Measurements from ENCODE around the gene SEMA4A. TPM values are rescaled to one million over a fixed set of nuclear protein-coding genes. Genes with fewer than 3 reads are reported as not detected.

The SEMA4A gene
- total RNA-seq, 4 donors from 2014 or later, result 1.7 to 4.1 (median 2.6) TPM

DNA sequence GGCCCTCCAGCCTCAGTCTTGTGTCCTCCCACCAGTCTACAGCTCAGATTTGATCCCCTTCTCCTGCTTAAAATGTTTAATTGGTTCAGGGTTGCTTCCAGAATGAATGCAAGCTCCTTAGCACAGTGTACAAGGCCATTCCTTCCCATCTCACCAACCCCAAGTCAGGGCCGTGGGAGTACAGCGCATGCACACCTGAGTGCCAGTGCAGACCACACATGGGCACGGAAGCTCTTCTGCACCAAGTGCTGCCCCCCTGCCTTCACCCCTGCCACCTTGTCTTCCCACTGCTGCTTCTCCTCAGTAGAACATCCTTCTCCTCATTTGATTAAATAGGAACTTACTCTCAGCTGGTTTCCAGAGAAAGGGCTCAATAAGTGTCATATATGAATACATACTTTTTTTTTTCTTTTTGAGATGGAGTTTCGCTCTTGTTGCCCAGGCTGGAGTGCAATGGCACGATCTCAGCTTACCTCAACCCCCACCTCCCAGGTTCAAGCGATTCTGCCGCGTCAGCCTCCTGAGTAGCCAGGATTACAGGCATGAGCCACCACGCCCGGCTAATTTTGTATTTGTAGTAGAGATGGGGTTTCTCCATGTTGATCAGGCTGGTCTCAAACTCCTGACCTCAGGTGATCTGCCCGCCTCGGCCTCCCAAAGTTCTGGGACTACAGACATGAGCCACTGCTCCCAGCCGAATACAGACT lies 68.8 kb downstream of the SEMA4A start:
- Histone ChIP-seq H3K4me1 (peaks cover 12 to 25% (median 21%) of the 10 kb centered on the region in 4 donors), H3K9me3 (no peaks in the 10 kb centered on the region), H3K4me3 (no peak overlapping the region), H3K27ac (replicated peaks in 1 of 4) (no peak overlapping the region), H3K27me3 (no peaks in the 10 kb centered on the region), H3K36me3 (peaks cover 9 to 71% (median 54%) of the 10 kb centered on the region in 4 donors)
- intact Hi-C loops (cut with DNase I), result no loop called here
- DNase-seq (ENCODE audit: extremely low spot score), result no peak
- TF ChIP-seq POLR2AphosphoS5 (IDR thresholded peaks at IDR 0.05) (no peak), POLR2A (IDR thresholded peaks at IDR 0.05; ENCODE audit: low read depth) (no peak)
- TF ChIP-seq, protein P1, sequence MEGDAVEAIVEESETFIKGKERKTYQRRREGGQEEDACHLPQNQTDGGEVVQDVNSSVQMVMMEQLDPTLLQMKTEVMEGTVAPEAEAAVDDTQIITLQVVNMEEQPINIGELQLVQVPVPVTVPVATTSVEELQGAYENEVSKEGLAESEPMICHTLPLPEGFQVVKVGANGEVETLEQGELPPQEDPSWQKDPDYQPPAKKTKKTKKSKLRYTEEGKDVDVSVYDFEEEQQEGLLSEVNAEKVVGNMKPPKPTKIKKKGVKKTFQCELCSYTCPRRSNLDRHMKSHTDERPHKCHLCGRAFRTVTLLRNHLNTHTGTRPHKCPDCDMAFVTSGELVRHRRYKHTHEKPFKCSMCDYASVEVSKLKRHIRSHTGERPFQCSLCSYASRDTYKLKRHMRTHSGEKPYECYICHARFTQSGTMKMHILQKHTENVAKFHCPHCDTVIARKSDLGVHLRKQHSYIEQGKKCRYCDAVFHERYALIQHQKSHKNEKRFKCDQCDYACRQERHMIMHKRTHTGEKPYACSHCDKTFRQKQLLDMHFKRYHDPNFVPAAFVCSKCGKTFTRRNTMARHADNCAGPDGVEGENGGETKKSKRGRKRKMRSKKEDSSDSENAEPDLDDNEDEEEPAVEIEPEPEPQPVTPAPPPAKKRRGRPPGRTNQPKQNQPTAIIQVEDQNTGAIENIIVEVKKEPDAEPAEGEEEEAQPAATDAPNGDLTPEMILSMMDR (IDR thresholded peaks at IDR 0.05), result no peak
- WGBS, result 91% methylated on average over 13 of the region's 13 CpGs

DNA sequence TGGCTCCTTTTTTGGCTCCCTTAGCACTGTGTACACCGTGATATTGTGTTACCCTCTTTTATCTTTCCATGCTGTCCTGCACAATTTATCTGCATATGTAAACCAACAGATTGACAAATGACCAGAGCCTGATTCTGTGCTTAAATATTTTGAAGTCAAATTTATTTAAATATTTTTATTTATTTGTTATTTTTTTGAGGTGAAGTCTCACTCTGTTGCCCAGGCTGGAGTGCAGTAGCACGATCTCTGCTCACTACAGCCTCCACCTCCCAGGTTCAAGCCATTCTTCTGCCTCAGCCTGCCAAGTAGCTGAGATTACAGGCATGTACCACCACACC lies 72.3 kb downstream of the SEMA4A start:
- Histone ChIP-seq H3K4me1 (peaks cover 7 to 27% (median 23%) of the 10 kb centered on the region in 4 donors), H3K9me3 (no peaks in the 10 kb centered on the region), H3K4me3 (no peak overlapping the region), H3K27me3 (no peaks in the 10 kb centered on the region), H3K36me3 (peaks cover 12 to 76% (median 56%) of the 10 kb centered on the region in 4 donors), H3K27ac (replicated peaks in 1 of 4) (no peak overlapping the region)
- no peak for DNase-seq (ENCODE audit: extremely low spot score)
- intact Hi-C loops (cut with DNase I), result loop anchor here (1.0 to 2.0 kb wide), 2 partner anchors 79 to 135 kb away; no protein-coding TSS in a partner anchor
- WGBS, result 11% methylated on average over 2 of the region's 2 CpGs
- TF ChIP-seq, protein P1 (IDR thresholded peaks at IDR 0.05), result no peak
- TF ChIP-seq POLR2A (IDR thresholded peaks at IDR 0.05; ENCODE audit: low read depth) (no peak), POLR2AphosphoS5 (IDR thresholded peaks at IDR 0.05) (no peak)

DNA sequence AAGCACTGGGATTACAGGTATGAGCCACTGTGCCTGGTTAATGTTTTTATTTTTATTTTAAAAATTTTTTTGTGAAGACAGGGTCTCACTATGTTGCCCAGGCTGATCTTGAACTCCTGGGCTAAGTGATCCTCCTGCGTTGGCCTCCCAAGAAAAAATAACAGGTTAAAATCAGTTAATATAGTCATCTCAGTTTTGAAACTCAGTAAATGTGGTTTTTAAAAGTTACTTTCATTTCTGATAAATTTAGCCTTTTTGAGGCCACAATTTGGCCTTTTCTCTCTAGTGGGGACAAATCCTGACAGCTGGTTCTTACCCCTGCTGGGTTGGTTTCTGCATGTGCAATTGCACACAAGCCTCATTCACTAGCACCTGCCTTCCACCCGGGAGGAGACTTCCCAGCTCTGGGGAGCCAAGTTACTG lies 72.7 kb downstream of the SEMA4A start:
- intact Hi-C loops (cut with DNase I), result no loop called here
- 76% methylated on average over 2 of the region's 2 CpGs for WGBS
- no peak for TF ChIP-seq POLR2AphosphoS5 (IDR thresholded peaks at IDR 0.05)
- TF ChIP-seq, protein P1 (IDR thresholded peaks at IDR 0.05), result no peak
- TF ChIP-seq POLR2A (IDR thresholded peaks at IDR 0.05; ENCODE audit: low read depth), result no peak
- no peak for TF ChIP-seq EP300 (IDR thresholded peaks at IDR 0.05)
- peaks cover 7 to 27% (median 23%) of the 10 kb centered on the region in 4 donors for H3K4me1 ChIP-seq
- no peak overlapping the region for H3K4me3 ChIP-seq
- peaks cover 12 to 71% (median 52%) of the 10 kb centered on the region in 4 donors for H3K36me3 ChIP-seq
- H3K9me3 ChIP-seq, result no peaks in the 10 kb centered on the region
- H3K27me3 ChIP-seq, result no peaks in the 10 kb centered on the region
- H3K27ac ChIP-seq (replicated peaks in 1 of 4), result no peak overlapping the region
- DNase-seq (ENCODE audit: extremely low spot score), result no peak

DNA sequence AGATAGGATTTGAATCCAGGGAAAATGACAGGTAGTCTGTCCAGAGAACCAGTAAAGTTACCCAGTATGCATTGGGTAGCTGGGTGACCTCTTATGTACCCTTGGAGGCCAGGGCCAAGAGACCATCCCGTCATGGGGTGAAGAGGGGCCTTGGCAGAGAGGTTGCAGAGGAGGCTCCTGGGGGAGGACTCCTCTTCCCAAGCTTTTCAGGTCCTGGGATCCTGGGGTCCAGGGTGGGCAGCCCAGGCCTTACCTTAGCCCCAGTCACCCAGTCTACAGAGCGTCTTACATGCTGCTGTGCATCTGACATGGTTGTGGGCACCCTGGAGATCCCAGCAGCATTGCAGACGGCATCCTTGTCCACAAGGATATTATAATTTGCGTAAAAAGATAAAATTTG lies 73.4 kb downstream of the SEMA4A start:
- H3K9me3 ChIP-seq, result no peaks in the 10 kb centered on the region
- DNase-seq (ENCODE audit: extremely low spot score), result no peak
- peaks cover 7 to 27% (median 23%) of the 10 kb centered on the region in 4 donors for H3K4me1 ChIP-seq
- H3K27me3 ChIP-seq, result no peaks in the 10 kb centered on the region
- H3K36me3 ChIP-seq, result peaks cover 12 to 66% (median 45%) of the 10 kb centered on the region in 4 donors
- 91% methylated on average over 3 of the region's 4 CpGs for WGBS
- no peak overlapping the region for H3K4me3 ChIP-seq
- intact Hi-C loops (cut with DNase I), result no loop called here
- TF ChIP-seq POLR2A (IDR thresholded peaks at IDR 0.05; ENCODE audit: low read depth), result no peak
- no peak for TF ChIP-seq POLR2AphosphoS5 (IDR thresholded peaks at IDR 0.05)
- no peak for TF ChIP-seq EP300 (IDR thresholded peaks at IDR 0.05)
- TF ChIP-seq, protein P1 (IDR thresholded peaks at IDR 0.05), result no peak
- no peak overlapping the region for H3K27ac ChIP-seq (replicated peaks in 1 of 4)

Small RNA genes lying within 50 kb of the gene (small RNA-seq; reads per million reads assigned to genes)
- gene RF00568, result 0 reads per million in 3 donors

Other genes starting within 250 kb of the SEMA4A start
- gene RIT1, start 242.2 kb upstream of the SEMA4A start, total RNA-seq, result 10 to 100 TPM; 23.0 to 36.8 (median 32.3) TPM
- gene KHDC4, start 219.2 kb upstream of the SEMA4A start, total RNA-seq, result 10 to 100 TPM; 25.8 to 41.5 (median 29.2) TPM
- not detected for gene RXFP4, start 211.9 kb upstream of the SEMA4A start, total RNA-seq
- 100 to 1,000 TPM in 2 of 4 donors, 10 to 100 TPM in 2; 54.0 to 130 (median 91.8) TPM for gene ARHGEF2, start 175.0 kb upstream of the SEMA4A start, total RNA-seq
- 100 to 1,000 TPM; 118 to 229 (median 137) TPM for gene SSR2, start 132.6 kb upstream of the SEMA4A start, total RNA-seq
- 10 to 100 TPM; 17.4 to 33.3 (median 26.0) TPM for gene UBQLN4, start 99.8 kb upstream of the SEMA4A start, total RNA-seq
- gene LAMTOR2, start 98.8 kb upstream of the SEMA4A start, total RNA-seq, result 100 to 1,000 TPM in 1 of 4 donors, 10 to 100 TPM in 3; 59.3 to 106 (median 75.5) TPM
- gene RAB25, start 92.4 kb upstream of the SEMA4A start, total RNA-seq, result not detected
- gene MEX3A, start 71.1 kb upstream of the SEMA4A start, total RNA-seq, result 1 to 10 TPM in 1 of 4 donors, under 1 TPM in 3; under 0.01 to 1.6 (median 0.66) TPM
- 100 to 1,000 TPM; 311 to 589 (median 380) TPM for gene LMNA, start 38.9 kb upstream of the SEMA4A start, total RNA-seq
- 10 to 100 TPM in 3 of 4 donors, 1 to 10 TPM in 1; 8.3 to 18.2 (median 15.0) TPM for gene SLC25A44, start 40.5 kb downstream of the SEMA4A start, total RNA-seq
- 10 to 100 TPM; 45.0 to 60.4 (median 50.2) TPM for gene PMF1, start 59.4 kb downstream of the SEMA4A start, total RNA-seq
- 1 to 10 TPM in 1 of 4 donors, not detected in 3; 2.4 TPM for gene BGLAP, start 88.6 kb downstream of the SEMA4A start, total RNA-seq
- 1 to 10 TPM; 2.2 to 2.9 (median 2.7) TPM for gene PAQR6, start 94.5 kb downstream of the SEMA4A start, total RNA-seq
- gene SMG5, start 129.2 kb downstream of the SEMA4A start, total RNA-seq, result 10 to 100 TPM; 52.3 to 96.1 (median 69.4) TPM
- gene TMEM79, start 130.7 kb downstream of the SEMA4A start, total RNA-seq, result 1 to 10 TPM in 3 of 4 donors, under 1 TPM in 1; 0.99 to 3.2 (median 1.9) TPM
- gene GLMP, start 142.1 kb downstream of the SEMA4A start, total RNA-seq, result 10 to 100 TPM; 27.0 to 47.8 (median 37.5) TPM
- not detected for gene VHLL, start 145.7 kb downstream of the SEMA4A start, total RNA-seq
- 100 to 1,000 TPM; 172 to 241 (median 222) TPM for gene CCT3, start 184.7 kb downstream of the SEMA4A start, total RNA-seq
- not detected for gene TSACC, start 184.9 kb downstream of the SEMA4A start, total RNA-seq
- not detected for gene RHBG, start 215.6 kb downstream of the SEMA4A start, total RNA-seq